Natural killer cell (primary cell): ENCODE measurements around the gene MAPK8. TPM values are rescaled to one million over a fixed set of nuclear protein-coding genes. Genes with fewer than 3 reads are reported as not detected.

Source experiments
- ATAC-seq, 3 donors: fragments of 150-1000 bp in 2 of 3; fragments of 200-7000 bp in 1 of 3; cut with Tn5 transposase; 1 replicate in 1 of 3; 2 replicates in 2 of 3; pipeline ENCODE4 v1.10.0; 2021; ENCODE audit warnings: mild to moderate bottlenecking in 2 of 3, moderate library complexity in 2 of 3
- DNase-seq, 2 donors: peaks; one replicate each; pipeline versions ENCODE4 v3.0.0 to v3.0.0-alpha.2; 2013 to 2021; ENCODE audit warnings: mixed read lengths in 1 of 2
- H3K27ac ChIP-seq: one replicate; pipeline ENCODE4 v1.5.1; 2013; ENCODE audit warnings: mild to moderate bottlenecking, low read length
- H3K27me3 ChIP-seq: one replicate; pipeline ENCODE4 v1.6.1; 2013; ENCODE audit warnings: low read length; ENCODE audit not compliant: control insufficient read depth, insufficient read depth
- H3K36me3 ChIP-seq: one replicate; pipeline ENCODE4 v1.6.1; 2013; ENCODE audit warnings: low read length; ENCODE audit not compliant: control insufficient read depth, insufficient read depth
- H3K4me1 ChIP-seq: one replicate; pipeline ENCODE4 v1.6.1; 2013; ENCODE audit warnings: low read length; ENCODE audit not compliant: control insufficient read depth, insufficient read depth
- H3K4me3 ChIP-seq: one replicate; pipeline ENCODE4 v1.5.1; 2013; ENCODE audit warnings: low read length
- H3K9me3 ChIP-seq: one replicate; pipeline ENCODE4 v1.6.1; 2013; ENCODE audit warnings: low read length; ENCODE audit not compliant: control insufficient read depth, insufficient read depth
- H3K27ac Mint-ChIP-seq, 2 donors: one replicate each; pipeline ENCODE4 v1.8.0; 2022; ENCODE audit warnings: mild to moderate bottlenecking in 2 of 2, mixed read lengths in 2 of 2, moderate library complexity in 1 of 2
- H3K27me3 Mint-ChIP-seq, 2 donors: one replicate each; pipeline ENCODE4 v1.8.0; 2022; ENCODE audit warnings: low read depth in 2 of 2, mixed read lengths in 2 of 2
- H3K36me3 Mint-ChIP-seq: one replicate; pipeline ENCODE4 v1.8.0; 2022; ENCODE audit warnings: mixed read lengths
- H3K4me1 Mint-ChIP-seq, 2 donors: one replicate each; pipeline ENCODE4 v1.8.0; 2022; ENCODE audit warnings: mixed read lengths in 2 of 2
- H3K4me3 Mint-ChIP-seq: one replicate; pipeline ENCODE4 v1.8.0; 2022; ENCODE audit warnings: mild to moderate bottlenecking, moderate library complexity, mixed read lengths
- H3K9me3 Mint-ChIP-seq, 2 donors: one replicate each; pipeline ENCODE4 v1.8.0; 2022; ENCODE audit warnings: mixed read lengths in 2 of 2
- CTCF ChIP-seq: fragments of 200-600 bp; IDR thresholded peaks from one replicate; pipeline ENCODE4 v1.8.0; 2022; ENCODE audit warnings: antibody characterized with exemption
- WGBS: methylation state at CpG from one replicate; pipeline ENCODE4 v1.1.7; 2013; ENCODE audit warnings: missing lambda C conversion rate; ENCODE audit not compliant: insufficient coverage; 5-methylcytosine and 5-hydroxymethylcytosine counted together
- intact Hi-C: fragments of 100-400 bp; cut with micrococcal nuclease; formaldehyde crosslinking; loops from one replicate; pipeline ENCODE4 v1.14.2; 2022
- total RNA-seq, 4 donors: library from RNA; stranded (reverse); fragments of 120-200 nt in 1 of 4; gene quantifications; one replicate each; pipeline versions ENCODE4 v1.2.3 to v1.2.4, GENCODE V29; 2013 to 2022

MAPK8 gene
- total RNA-seq, 3 donors from 2014 or later (not counting 1 experiment from before 2014, with no cell fraction given): 37.3 to 44.5 (median 40.8) TPM

- TF ChIP-seq CTCF: no peak
- intact Hi-C loops: no loop called here
- peaks cover 0 to 10% of the 10 kb centered on the region in 2 donors for H3K27me3 Mint-ChIP-seq
Observed at GRCh38 chr10:48300556-48300955, 5.9 kb upstream of the MAPK8 start.

GRCh38 chr10:48302515-48303476 is 3.7 kb upstream of the MAPK8 start:
- ATAC-seq (no peak), DNase-seq (no peak)
- no peaks in the 10 kb centered on the region for H3K36me3 Mint-ChIP-seq
- peaks cover 0 to 7% of the 10 kb centered on the region in 2 donors for H3K27me3 Mint-ChIP-seq
- Histone ChIP-seq H3K9me3 (no peaks in the 10 kb centered on the region), H3K4me3 (no peak overlapping the region), H3K36me3 (no peaks in the 10 kb centered on the region), H3K27ac (no peak overlapping the region), H3K27me3 (no peaks in the 10 kb centered on the region), H3K4me1 (peaks cover 8% of the 10 kb centered on the region)
- intact Hi-C loops: no loop called here
- H3K4me3 Mint-ChIP-seq: no peak overlapping the region
- TF ChIP-seq CTCF: no peak
- WGBS: 93% methylated on average over 8 of the region's 8 CpGs
- H3K4me1 Mint-ChIP-seq: peaks cover 7% of the 10 kb centered on the region in 2 donors
- H3K27ac Mint-ChIP-seq: no peak overlapping the region
- no peaks in the 10 kb centered on the region for H3K9me3 Mint-ChIP-seq

More at GRCh38 chr10:48300556-48300955, 5.9 kb upstream of the MAPK8 start:
- Histone ChIP-seq H3K27me3 (no peaks in the 10 kb centered on the region), H3K36me3 (no peaks in the 10 kb centered on the region), H3K27ac (no peak overlapping the region), H3K4me1 (no peaks in the 10 kb centered on the region), H3K4me3 (no peak overlapping the region), H3K9me3 (no peaks in the 10 kb centered on the region)
- 92% methylated on average over 2 of the region's 2 CpGs for WGBS
- H3K4me3 Mint-ChIP-seq: no peak overlapping the region
- H3K36me3 Mint-ChIP-seq: no peaks in the 10 kb centered on the region
- H3K4me1 Mint-ChIP-seq: no peaks in the 10 kb centered on the region
- no peak overlapping the region for H3K27ac Mint-ChIP-seq
- no peak for ATAC-seq
- H3K9me3 Mint-ChIP-seq: no peaks in the 10 kb centered on the region
- DNase-seq: no peak

GRCh38 chr10:48305905-48306264 is 592 bp upstream of the MAPK8 start:
- 89% methylated on average over 9 of the region's 9 CpGs for WGBS
- DNase-seq: no peak

More at GRCh38 chr10:48305905-48306264, 592 bp upstream of the MAPK8 start:
- Histone ChIP-seq H3K27me3 (no peaks in the 10 kb centered on the region), H3K27ac (peak overlapping the region; percentile 75), H3K4me3 (peak overlapping the region; percentile 24), H3K9me3 (no peaks in the 10 kb centered on the region), H3K36me3 (no peaks in the 10 kb centered on the region), H3K4me1 (peaks cover 8% of the 10 kb centered on the region)
- Mint-ChIP-seq H3K4me3 (peak overlapping the region; percentile 79), H3K27ac (peak overlapping the region; percentile 81 to 82), H3K27me3 (peaks cover 0 to 4% of the 10 kb centered on the region in 2 donors), H3K4me1 (peaks cover 17 to 25% of the 10 kb centered on the region in 2 donors), H3K9me3 (no peaks in the 10 kb centered on the region), H3K36me3 (no peaks in the 10 kb centered on the region)
- intact Hi-C loops: no loop called here
- ATAC-seq: no peak
- TF ChIP-seq CTCF: no peak
